Activated T-helper 2 cell treated with anti-CD3 and anti-CD28 coated beads, Interferon-gamma antibody, Interleukin-2, Interleukin-4, amounts not matched to agents 10 μg/mL and 5 μg/mL and 100 μg/mL, durations not matched to agents 14 hours and 24 hours and 36 hours (primary cell): ENCODE measurements around the gene SHB. TPM values are rescaled to one million over a fixed set of nuclear protein-coding genes. Genes with fewer than 3 reads are reported as not detected.

Experiments used
- DNase-seq: peaks from one replicate; pipeline ENCODE4 v3.0.0; 2021; ENCODE audit warnings: low spot score
- H3K27ac Mint-ChIP-seq: one replicate; pipeline ENCODE4 v1.8.0; 2021; ENCODE audit warnings: mixed read lengths
- H3K27me3 Mint-ChIP-seq: one replicate; pipeline ENCODE4 v1.8.0; 2021; ENCODE audit warnings: low read depth, mixed read lengths
- H3K36me3 Mint-ChIP-seq: one replicate; pipeline ENCODE4 v1.8.0; 2021; ENCODE audit warnings: low read depth, mixed read lengths
- H3K4me1 Mint-ChIP-seq: one replicate; pipeline ENCODE4 v1.8.0; 2021; ENCODE audit warnings: low read depth, mixed read lengths
- H3K4me3 Mint-ChIP-seq: one replicate; pipeline ENCODE4 v1.8.0; 2021; ENCODE audit warnings: low read depth, mild to moderate bottlenecking, moderate library complexity, mixed read lengths
- H3K9me3 Mint-ChIP-seq: one replicate; pipeline ENCODE4 v1.8.0; 2021; ENCODE audit warnings: mixed read lengths
- intact Hi-C: fragments of 100-400 bp; cut with micrococcal nuclease; formaldehyde crosslinking; loops from one replicate; pipeline ENCODE4 v1.15.1; 2023
- total RNA-seq: library from RNA; stranded (reverse); gene quantifications from 2 replicates; pipeline ENCODE4 v1.2.3, GENCODE V29; 2022

Gene SHB
- total RNA-seq, 1 donor from 2014 or later: 1.9 TPM

DNA sequence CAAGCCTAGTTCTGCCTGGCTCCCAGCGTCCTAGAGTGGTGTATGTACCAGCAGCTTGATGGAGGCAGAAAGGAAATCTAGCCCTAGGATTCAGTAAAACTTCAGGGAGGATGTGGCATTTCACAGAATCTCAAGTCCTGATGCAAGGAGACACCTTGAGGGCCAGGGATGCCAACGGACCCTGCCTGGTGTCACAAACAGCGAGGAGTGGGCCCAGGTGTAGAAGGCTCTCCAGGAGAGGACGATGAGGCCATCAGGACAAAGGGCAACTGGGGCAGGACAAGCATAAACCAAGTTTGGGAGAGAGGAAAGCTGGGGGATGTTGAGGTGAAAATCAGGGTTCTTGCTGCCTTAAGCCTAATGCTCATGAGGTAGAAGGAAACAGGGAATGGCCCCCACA, 83.0 kb downstream of the SHB start:
- Mint-ChIP-seq H3K4me3 (no peak overlapping the region), H3K9me3 (no peaks in the 10 kb centered on the region), H3K27ac (no peak overlapping the region), H3K4me1 (peaks cover 4% of the 10 kb centered on the region), H3K27me3 (no peaks in the 10 kb centered on the region), H3K36me3 (no peaks in the 10 kb centered on the region)
- intact Hi-C loops: no loop called here
- no peak for DNase-seq

DNA sequence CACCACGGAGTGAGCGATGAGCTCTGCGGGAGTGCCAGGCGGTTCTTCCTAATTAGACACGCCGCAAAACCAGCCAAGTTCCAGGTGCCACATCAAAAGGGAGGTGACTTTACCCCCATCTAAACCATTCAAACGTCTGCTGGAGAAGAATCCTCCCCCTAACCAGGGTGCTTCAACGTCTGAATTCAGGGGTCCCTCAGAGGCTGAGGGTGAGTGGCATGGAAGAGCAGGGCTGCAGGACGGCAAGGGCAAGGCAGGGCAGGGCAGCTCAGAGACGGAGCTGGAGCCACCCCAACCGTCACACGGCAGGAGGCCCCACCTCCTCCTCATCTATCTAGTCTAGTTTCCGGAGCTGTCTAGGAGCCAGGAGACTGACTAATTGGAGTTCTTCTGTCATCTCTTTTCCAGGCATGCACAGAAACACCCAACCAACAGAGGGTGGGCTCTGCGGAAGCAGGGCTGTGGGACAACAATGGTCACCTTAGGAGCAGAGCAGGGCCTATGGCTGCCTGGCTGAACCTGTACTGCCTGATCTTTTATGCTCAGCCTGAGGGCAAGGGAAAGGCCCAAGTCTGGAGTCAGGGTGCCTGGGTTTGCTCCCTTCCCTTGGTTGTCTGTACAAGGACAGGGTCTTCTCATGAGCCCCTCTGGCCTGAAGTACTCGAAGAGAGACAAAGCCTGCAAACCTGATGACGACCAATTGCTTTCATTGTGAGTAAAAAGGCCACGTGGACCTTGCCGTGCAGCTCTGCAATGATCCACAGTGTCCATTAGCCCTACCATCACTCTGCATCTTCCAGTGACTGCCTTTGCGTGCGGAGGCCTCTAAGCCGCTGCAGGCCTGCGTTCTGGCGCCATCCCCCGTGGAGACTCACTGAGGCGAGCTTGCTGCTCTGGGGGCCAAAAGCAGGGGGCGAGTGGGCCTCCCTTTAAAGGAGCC, 84.1 kb downstream of the SHB start:
- no peak for DNase-seq
- Mint-ChIP-seq H3K27me3 (no peaks in the 10 kb centered on the region), H3K27ac (no peak overlapping the region), H3K36me3 (no peaks in the 10 kb centered on the region), H3K9me3 (no peaks in the 10 kb centered on the region), H3K4me3 (no peak overlapping the region), H3K4me1 (peaks cover 2% of the 10 kb centered on the region)
- intact Hi-C loops: no loop called here

DNA sequence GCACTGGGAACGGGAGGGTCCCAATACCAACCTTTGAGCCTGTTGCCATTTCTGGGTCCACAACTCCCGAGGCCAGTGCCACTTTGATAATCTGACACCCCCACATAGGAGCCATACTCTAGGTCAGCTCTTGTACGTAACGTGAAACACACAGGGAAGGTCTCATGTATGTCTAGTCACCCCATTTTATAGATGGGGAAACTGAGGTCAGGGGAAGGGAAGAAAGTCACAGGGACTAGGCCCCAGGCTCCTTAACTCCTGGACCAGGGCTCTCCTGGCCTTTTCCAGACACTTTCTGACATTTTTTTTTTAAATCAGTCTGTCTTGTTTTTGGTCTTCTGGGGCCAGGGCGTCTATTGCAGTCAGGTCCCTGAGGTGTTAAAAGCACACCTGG, 84.8 kb downstream of the SHB start:
- intact Hi-C loops: no loop called here
- H3K4me3 Mint-ChIP-seq: no peak overlapping the region
- H3K36me3 Mint-ChIP-seq: no peaks in the 10 kb centered on the region
- peaks cover under 1% of the 10 kb centered on the region for H3K27me3 Mint-ChIP-seq
- no peak for DNase-seq
- H3K9me3 Mint-ChIP-seq: no peaks in the 10 kb centered on the region
- no peak overlapping the region for H3K27ac Mint-ChIP-seq
- H3K4me1 Mint-ChIP-seq: peaks cover 2% of the 10 kb centered on the region

DNA sequence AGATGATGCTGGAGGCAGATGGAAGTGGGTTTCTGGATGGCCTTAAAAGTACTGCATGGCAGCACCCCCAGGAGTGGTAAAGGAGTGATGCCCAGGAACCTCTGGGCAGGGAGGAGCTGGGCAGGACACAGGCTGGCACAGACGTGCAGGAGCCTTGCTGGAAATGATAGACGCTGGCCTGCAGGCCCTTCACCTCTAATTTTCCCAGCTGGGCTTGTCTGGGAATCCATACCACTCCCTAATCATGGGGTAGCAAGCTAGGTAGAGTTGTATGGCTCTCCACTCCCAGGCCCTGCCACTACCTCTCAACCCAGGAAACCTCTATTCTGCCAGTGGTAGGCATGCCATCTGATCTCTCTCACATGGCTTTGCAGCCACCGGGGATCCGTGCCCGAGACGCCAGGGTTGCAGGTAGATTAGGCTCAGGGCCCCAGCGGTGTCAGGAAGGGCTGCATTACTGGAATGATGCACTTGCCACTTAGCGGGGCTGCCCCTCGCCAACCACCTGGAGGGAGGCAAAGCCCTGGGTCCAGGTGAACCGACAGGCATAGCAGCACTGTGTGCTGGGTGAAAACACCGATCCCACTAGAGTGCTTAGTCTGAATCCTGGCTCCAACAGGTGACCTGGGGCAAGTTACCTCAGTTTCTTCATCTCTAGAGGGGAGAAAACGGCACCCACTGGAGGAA, 85.5 kb downstream of the SHB start:
- Mint-ChIP-seq H3K9me3 (no peaks in the 10 kb centered on the region), H3K36me3 (no peaks in the 10 kb centered on the region), H3K27me3 (peaks cover 3% of the 10 kb centered on the region), H3K4me3 (no peak overlapping the region), H3K27ac (no peak overlapping the region), H3K4me1 (peaks cover 2% of the 10 kb centered on the region)
- DNase-seq: no peak
- intact Hi-C loops: no loop called here

DNA sequence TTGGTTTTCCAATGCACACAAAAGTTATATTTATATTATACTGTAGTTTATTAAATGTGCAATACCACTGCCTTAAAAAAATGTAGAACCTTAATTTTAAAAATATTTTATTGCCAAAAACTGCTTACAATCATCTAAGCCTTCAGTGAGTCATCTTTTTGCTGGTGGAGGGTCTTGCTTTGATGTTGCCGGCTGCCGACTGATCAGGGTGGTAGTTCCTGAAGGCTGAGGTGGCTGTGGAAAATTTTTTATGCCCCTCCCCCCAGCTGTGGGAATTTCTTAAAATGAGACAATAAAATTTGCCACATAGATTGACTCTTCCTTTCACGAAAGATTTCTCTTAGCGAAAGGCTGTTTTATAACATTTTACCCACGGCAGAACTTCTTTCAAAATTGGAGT, 89.2 kb downstream of the SHB start:
- H3K36me3 Mint-ChIP-seq: no peaks in the 10 kb centered on the region
- no peak overlapping the region for H3K27ac Mint-ChIP-seq
- H3K9me3 Mint-ChIP-seq: no peaks in the 10 kb centered on the region
- H3K4me1 Mint-ChIP-seq: peaks cover 2% of the 10 kb centered on the region
- peaks cover 3% of the 10 kb centered on the region for H3K27me3 Mint-ChIP-seq
- DNase-seq: no peak
- H3K4me3 Mint-ChIP-seq: no peak overlapping the region
- intact Hi-C loops: loop anchor here (2.0 kb wide), 1 partner anchor 15 kb away; no protein-coding TSS in a partner anchor

DNA sequence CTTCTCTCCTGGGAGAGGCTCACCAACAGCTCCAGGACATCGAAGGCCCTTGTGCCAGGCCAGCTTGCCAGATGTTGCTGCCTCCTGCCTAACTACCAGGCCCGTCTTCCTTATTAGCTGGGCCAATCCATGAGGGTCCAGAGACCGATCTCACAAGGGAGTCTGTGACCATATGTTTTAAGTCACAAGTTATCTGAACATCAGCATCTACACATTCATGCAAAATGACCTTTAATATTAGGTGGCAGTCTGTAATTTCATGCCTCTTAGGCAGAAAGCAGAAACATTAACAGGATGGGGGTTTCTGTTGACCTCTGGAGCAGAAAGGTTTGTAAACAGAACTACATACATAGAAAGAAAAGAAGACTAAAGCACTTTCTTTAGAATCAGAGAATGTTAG, 90.0 kb downstream of the SHB start:
- Mint-ChIP-seq H3K27ac (no peak overlapping the region), H3K4me1 (no peaks in the 10 kb centered on the region), H3K36me3 (no peaks in the 10 kb centered on the region), H3K9me3 (no peaks in the 10 kb centered on the region), H3K4me3 (no peak overlapping the region), H3K27me3 (peaks cover 3% of the 10 kb centered on the region)
- DNase-seq: no peak
- intact Hi-C loops: no loop called here

DNA sequence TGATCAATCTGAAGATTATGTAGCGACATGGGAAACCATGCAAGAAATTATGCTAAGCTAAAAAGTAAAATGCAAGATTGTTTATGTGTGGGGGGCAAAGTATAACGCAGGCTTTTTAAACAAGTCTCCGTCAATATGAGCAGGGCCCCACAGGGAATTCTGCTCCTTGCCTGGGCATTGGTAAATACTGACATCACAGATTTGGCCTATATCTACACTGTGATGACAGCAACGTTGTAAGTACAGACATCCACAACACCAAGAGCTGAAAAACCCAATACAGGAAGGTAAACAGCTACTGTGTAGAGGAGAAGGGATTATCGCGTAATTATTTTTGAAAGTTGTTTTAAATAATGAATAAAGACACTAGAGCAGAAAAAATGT, 90.6 kb downstream of the SHB start:
- H3K4me3 Mint-ChIP-seq: no peak overlapping the region
- H3K27ac Mint-ChIP-seq: no peak overlapping the region
- intact Hi-C loops: no loop called here
- DNase-seq: no peak
- no peaks in the 10 kb centered on the region for H3K4me1 Mint-ChIP-seq
- H3K36me3 Mint-ChIP-seq: no peaks in the 10 kb centered on the region
- peaks cover 3% of the 10 kb centered on the region for H3K27me3 Mint-ChIP-seq
- H3K9me3 Mint-ChIP-seq: no peaks in the 10 kb centered on the region

DNA sequence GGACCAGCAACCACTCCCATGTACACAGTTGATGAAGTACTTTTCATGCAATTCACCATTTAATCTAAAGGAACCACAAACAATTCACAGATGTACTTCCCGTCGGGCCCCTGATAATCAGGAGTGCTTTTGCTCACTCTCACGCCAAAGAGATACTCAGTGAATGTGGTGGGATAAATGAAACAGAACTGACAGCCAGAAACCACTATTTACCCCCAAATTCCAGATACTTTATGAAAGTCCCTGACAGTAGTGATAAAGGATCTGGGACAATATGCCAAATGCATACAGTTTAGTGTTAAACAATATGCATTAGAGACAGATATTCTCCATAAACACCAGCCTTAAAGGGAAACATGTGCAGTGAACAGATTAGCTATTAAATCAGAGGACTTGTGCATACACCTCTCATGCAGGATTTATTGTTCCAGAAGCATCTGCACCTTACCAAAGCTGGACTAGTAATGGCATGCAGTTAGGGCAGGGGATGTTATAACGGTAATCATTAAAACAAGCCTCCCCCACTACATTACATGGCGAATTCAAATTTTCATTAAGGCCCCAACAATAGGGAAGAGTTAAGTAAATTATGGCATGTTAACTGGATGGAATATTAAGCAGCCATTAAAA, 91.1 kb downstream of the SHB start:
- no peak for DNase-seq
- Mint-ChIP-seq H3K27ac (no peak overlapping the region), H3K4me1 (no peaks in the 10 kb centered on the region), H3K9me3 (no peaks in the 10 kb centered on the region), H3K4me3 (no peak overlapping the region), H3K36me3 (no peaks in the 10 kb centered on the region), H3K27me3 (peaks cover 3% of the 10 kb centered on the region)
- intact Hi-C loops: no loop called here

DNA sequence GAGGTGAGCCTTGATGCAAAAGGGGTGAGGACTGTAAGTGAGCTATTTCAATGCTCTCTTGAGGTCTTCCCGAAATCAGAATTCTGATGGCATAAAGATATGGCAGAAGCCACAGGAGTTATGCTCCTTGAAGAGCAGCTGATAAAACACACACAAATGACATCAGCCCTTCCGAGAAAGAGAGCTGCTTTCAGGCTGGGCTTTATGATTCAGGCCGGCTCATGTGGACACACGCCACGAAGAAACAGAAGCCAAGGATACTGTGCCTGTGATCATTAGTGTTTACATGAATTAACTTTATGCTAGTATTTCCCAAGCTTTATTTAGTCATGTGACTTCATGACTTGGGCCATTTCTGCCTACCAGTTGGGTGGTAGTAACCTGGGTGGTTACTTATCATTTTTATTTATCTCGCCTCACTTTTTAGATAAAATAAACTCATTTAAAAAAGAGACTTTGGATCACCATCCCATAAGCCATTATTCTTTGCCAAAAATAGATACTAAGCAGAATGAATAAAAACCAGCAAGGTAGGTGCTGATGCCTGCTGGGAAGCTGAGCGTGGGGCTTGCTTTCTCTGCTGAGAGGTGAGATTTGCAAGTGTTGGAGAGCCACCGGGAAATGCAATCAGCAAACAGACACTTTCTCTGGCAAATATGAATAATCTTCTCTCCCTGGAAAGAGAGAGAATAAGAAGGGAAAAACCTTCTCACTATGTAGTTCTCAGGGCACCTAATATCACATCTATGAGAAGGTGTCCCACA, 92.1 kb downstream of the SHB start:
- intact Hi-C loops: no loop called here
- Mint-ChIP-seq H3K4me3 (no peak overlapping the region), H3K27me3 (peaks cover 3% of the 10 kb centered on the region), H3K9me3 (no peaks in the 10 kb centered on the region), H3K4me1 (no peaks in the 10 kb centered on the region), H3K36me3 (no peaks in the 10 kb centered on the region), H3K27ac (no peak overlapping the region)
- DNase-seq: no peak

DNA sequence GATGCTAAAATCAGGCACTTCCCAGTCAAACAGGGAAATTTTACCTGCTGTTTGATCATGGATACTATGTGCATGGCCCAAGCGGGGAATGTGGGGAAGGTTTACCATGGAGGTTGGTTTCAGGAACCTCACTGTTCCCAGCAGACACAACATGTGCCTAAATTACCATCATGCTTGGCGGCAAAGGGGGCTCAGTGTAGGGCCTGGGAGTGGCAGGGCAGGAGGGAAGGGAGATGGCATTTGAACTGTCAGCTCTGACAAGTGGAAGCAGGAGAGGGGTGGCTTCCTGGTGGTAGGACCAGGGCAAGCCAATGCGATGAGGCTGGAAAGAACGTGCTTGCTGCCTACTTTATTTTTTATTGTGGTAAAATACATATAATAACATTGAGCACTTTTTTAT, 93.4 kb downstream of the SHB start:
- H3K4me3 Mint-ChIP-seq: no peak overlapping the region
- intact Hi-C loops: no loop called here

DNA sequence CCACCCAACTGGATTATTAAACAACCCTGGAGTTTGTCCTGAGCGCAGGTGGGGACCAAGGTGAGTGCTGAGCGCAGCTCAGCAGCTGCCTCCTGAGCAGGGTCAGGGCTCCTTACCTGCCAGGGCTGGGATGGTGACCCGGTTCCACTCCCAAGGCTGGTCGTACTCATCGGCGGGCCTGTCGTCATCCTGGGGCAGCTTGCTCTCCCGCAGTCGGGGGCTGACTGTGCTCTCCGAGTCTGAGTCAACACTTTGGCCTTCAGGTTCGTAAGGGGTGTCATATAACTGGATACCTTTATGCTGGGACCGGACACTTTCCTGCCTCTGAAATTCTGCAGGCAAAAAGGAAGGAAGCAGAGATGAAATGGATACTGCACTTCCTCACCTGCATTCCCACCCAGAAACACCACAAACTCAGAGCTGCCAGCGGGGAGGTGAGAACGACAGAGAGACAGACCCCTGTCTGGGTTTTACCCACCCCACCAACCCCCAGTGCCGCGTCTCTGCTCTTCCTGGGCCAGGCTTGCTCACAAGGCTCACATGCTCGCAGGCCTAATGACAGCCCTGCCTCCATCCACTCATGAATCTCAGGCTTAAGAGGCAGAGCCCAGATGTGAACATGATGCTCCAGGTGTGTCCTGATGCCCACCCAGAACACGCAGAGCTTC, 94.4 kb downstream of the SHB start:
- peaks cover 3% of the 10 kb centered on the region for H3K27me3 Mint-ChIP-seq
- no peak for DNase-seq
- H3K27ac Mint-ChIP-seq: no peak overlapping the region
- H3K9me3 Mint-ChIP-seq: no peaks in the 10 kb centered on the region
- peaks cover 7% of the 10 kb centered on the region for H3K4me1 Mint-ChIP-seq
- H3K36me3 Mint-ChIP-seq: no peaks in the 10 kb centered on the region
- intact Hi-C loops: no loop called here
- no peak overlapping the region for H3K4me3 Mint-ChIP-seq

More for the DNA sequence above, 93.4 kb downstream of the SHB start:
- Mint-ChIP-seq H3K27me3 (peaks cover 3% of the 10 kb centered on the region), H3K4me1 (peaks cover 6% of the 10 kb centered on the region), H3K9me3 (no peaks in the 10 kb centered on the region), H3K27ac (no peak overlapping the region), H3K36me3 (no peaks in the 10 kb centered on the region)
- DNase-seq: no peak

DNA sequence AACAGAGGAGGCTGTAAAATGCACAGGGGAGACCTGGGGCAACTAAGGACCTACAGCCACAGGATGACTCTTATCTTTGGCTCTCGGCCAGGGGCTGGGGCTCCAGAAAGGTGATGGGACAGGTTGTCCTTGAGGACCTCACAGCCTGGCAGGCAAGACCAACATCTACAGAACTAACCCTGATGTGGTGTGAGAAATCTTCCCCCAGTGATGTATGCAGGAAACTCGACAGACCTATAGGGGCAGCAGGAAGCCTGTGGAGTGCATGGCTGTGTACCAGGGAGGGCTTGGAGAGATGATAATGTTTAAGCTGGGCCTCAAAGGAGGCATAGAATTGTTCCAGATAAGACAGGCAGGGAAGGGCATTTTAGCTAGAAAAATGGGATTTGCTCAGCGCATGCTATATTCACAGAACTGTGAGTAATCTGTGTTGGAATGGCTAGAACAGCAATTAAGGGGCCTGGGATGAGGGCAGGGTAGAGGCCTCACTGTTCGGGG, 96.6 kb downstream of the SHB start:
- no peak overlapping the region for H3K27ac Mint-ChIP-seq
- no peak for DNase-seq
- H3K4me3 Mint-ChIP-seq: no peak overlapping the region
- H3K9me3 Mint-ChIP-seq: no peaks in the 10 kb centered on the region
- H3K36me3 Mint-ChIP-seq: no peaks in the 10 kb centered on the region
- no peaks in the 10 kb centered on the region for H3K27me3 Mint-ChIP-seq
- peaks cover 7% of the 10 kb centered on the region for H3K4me1 Mint-ChIP-seq
- intact Hi-C loops: no loop called here
